Psoas muscle (tissue), 8 donors: Measurements from ENCODE around the gene BAIAP3. TPM values are rescaled to one million over a fixed set of nuclear protein-coding genes. Genes with fewer than 3 reads are reported as not detected.

Experiments
- ATAC-seq, 4 donors: fragments of 200-7000 bp; cut with Tn5 transposase; one replicate each; pipeline ENCODE4 v1.9.1; 2020; ENCODE audit warnings: moderate library complexity in 3 of 4, mild to moderate bottlenecking in 2 of 4
- DNase-seq, 2 donors: peaks; one replicate each; pipeline ENCODE4 v3.0.0-alpha.2; 2020
- H3K27ac ChIP-seq: fragments of 200-600 bp; one replicate; pipeline ENCODE4 v1.8.0; 2022
- H3K27me3 ChIP-seq, 3 donors: fragments of 200-600 bp in 1 of 3; one replicate each; pipeline versions ENCODE4 v1.6.1 to v1.8.0; 2013 to 2022; ENCODE audit warnings: low read length in 2 of 3, mild to moderate bottlenecking in 2 of 3, moderate library complexity in 1 of 3; ENCODE audit not compliant: insufficient read depth in 3 of 3
- H3K36me3 ChIP-seq, 2 donors: fragments of 200-600 bp in 1 of 2; one replicate each; pipeline versions ENCODE4 v1.6.1 to v1.8.0; 2013 to 2022; ENCODE audit warnings: low read depth in 1 of 2, mild to moderate bottlenecking in 1 of 2, moderate library complexity in 1 of 2; ENCODE audit not compliant: insufficient read depth in 1 of 2
- H3K4me1 ChIP-seq: fragments of 200-600 bp; one replicate; pipeline ENCODE4 v1.8.0; 2022
- H3K4me3 ChIP-seq: fragments of 200-600 bp; one replicate; pipeline ENCODE4 v1.8.0; 2022; ENCODE audit warnings: mild to moderate bottlenecking
- H3K9me3 ChIP-seq: fragments of 200-600 bp; one replicate; pipeline ENCODE4 v1.8.0; 2022
- CTCF ChIP-seq: fragments of 200-600 bp; IDR thresholded peaks from one replicate; pipeline ENCODE4 v1.8.0; 2022; ENCODE audit warnings: antibody characterized with exemption
- WGBS, 3 donors: extraction: QIAGEN DNeasy Blood & Tissue Kit; methylation state at CpG; one replicate each; pipeline versions ENCODE4 v1.1.6 to v1.1.7; 2013; 5-methylcytosine and 5-hydroxymethylcytosine counted together
- intact Hi-C, 2 donors: fragments of 100-400 bp; cut with DNase I; formaldehyde crosslinking; loops; one replicate each; pipeline versions ENCODE4 v1.11.0 to v1.14.2; 2022
- polyA plus RNA-seq, 3 donors: library from polyadenylated mRNA; stranded (reverse); fragments of 200-250 nt; gene quantifications; one replicate each; pipeline ENCODE4 v1.2.3, GENCODE V29; 2013
- total RNA-seq, 4 donors: library from RNA; stranded (reverse); fragmentation: NEBNext Ultra II Directional in 2 of 4; extraction: Animal tissue kit (Norgen Biotek cat#: 25700) in 2 of 4; gene quantifications; one replicate each; pipeline versions ENCODE4 v1.2.1 to v1.2.4, GENCODE V29; 2021 to 2023
- donor health status: healthy with polysubstance abuse.
- donor health status: DM: no; HTN: no; CAD: no; lungs with moderate emphysema.
- donor health status: Bipolar disorder and iron deficiency.
- donor health status: healthy.
- donor health status: DM: yes; HTN: yes; CAD: no.
- donor health status: DM: no; HTN: no; CAD: no.
- donor health status: DM: no; HTN: no; CAD: no.
- donor health status: DM: yes; HTN: yes; CAD: no.

BAIAP3 gene
- total and polyA plus RNA-seq, 7 donors: 0.38 to 3.5 (median 1.1) TPM

DNA sequence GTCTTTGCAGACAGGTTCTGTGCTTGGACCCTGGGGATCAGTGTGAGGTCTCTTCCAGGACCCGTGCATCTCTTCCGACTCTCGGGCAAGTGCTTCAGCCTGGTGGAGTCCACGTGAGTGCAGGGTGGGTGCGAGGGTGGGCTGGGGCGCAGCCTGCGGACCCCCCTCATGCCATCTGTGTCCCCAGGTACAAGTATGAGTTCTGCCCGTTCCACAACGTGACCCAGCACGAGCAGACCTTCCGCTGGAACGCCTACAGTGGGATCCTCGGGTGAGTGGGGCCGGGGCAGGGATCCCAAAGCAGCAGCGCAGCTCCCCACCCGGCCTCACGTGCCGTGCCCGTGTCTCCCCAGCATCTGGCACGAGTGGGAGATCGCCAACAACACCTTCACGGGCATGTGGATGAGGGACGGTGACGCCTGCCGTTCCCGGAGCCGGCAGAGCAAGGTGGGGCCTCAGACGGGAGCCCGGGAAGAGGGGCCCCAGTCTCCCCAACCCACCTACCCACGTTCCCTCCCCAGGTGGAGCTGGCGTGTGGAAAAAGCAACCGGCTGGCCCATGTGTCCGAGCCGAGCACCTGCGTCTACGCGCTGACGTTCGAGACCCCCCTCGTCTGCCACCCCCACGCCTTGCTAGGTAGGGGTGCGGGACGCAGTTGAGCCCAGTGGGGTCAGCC is 28.4 kb downstream of the BAIAP3 start:
- DNase-seq (no peak), ATAC-seq (no peak)
- 90 to 92% (median 90%) methylated on average over 36 to 43 of the region's 43 CpGs for WGBS, 3 donors
- intact Hi-C loops: loop anchor here in 1 of 2 donors (5.0 kb wide), 1 partner anchor 55 kb away; no protein-coding TSS in a partner anchor
- Histone ChIP-seq H3K4me1 (no peaks in the 10 kb centered on the region), H3K4me3 (no peak overlapping the region), H3K27me3 (no peaks in the 10 kb centered on the region), H3K9me3 (no peaks in the 10 kb centered on the region), H3K27ac (no peak overlapping the region), H3K36me3 (peaks cover 6 to 87% of the 10 kb centered on the region in 2 donors)
- TF ChIP-seq CTCF: no peak

DNA sequence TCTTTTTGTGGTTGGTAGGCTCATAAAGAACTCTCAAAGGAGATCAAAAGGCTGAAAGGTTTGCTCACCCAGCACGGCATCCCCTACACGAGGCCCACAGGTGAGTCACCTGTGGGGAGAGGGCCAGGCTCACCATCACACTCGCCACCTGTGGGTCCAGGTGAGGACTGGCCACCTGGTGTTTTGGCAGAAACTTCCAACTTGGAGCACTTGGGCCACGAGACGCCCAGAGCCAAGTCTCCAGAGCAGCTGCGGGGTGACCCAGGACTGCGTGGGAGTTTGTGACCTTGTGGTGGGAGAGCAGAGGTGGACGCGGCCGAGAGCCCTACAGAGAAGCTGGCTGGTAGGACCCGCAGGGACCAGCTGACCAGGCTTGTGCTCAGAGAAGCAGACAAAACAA is 29.4 kb downstream of the BAIAP3 start:
- Histone ChIP-seq H3K27me3 (no peaks in the 10 kb centered on the region), H3K36me3 (peaks cover 6 to 94% of the 10 kb centered on the region in 2 donors), H3K9me3 (no peaks in the 10 kb centered on the region), H3K4me3 (no peak overlapping the region), H3K27ac (peak overlapping the region; percentile 23), H3K4me1 (no peaks in the 10 kb centered on the region)
- WGBS, 3 donors: 57 to 72% (median 58%) methylated on average over 11 of the region's 11 CpGs
- DNase-seq: no peak
- no peak for ATAC-seq
- intact Hi-C loops: loop anchor here in 1 of 2 donors (5.0 kb wide), 1 partner anchor 54 kb away; no protein-coding TSS in a partner anchor
- TF ChIP-seq CTCF: no peak

GRCh38 chr16:1363501-1364041 is 30.1 kb downstream of the BAIAP3 start:
- no peak overlapping the region for H3K4me3 ChIP-seq
- peak; percentile 79 for TF ChIP-seq CTCF
- H3K9me3 ChIP-seq: no peaks in the 10 kb centered on the region
- WGBS, 3 donors: 35 to 41% (median 40%) methylated on average over 17 to 18 of the region's 18 CpGs
- ATAC-seq (peak; percentile 84 to 92 (median 90)), DNase-seq (peak; percentile 62 to 84)
- H3K27ac ChIP-seq: no peak overlapping the region
- H3K36me3 ChIP-seq: peaks cover 6 to 93% of the 10 kb centered on the region in 2 donors
- no peaks in the 10 kb centered on the region for H3K27me3 ChIP-seq
- intact Hi-C loops: loop anchor here in 1 of 2 donors (5.0 kb wide), 1 partner anchor 54 kb away; no protein-coding TSS in a partner anchor
- H3K4me1 ChIP-seq: no peaks in the 10 kb centered on the region

DNA sequence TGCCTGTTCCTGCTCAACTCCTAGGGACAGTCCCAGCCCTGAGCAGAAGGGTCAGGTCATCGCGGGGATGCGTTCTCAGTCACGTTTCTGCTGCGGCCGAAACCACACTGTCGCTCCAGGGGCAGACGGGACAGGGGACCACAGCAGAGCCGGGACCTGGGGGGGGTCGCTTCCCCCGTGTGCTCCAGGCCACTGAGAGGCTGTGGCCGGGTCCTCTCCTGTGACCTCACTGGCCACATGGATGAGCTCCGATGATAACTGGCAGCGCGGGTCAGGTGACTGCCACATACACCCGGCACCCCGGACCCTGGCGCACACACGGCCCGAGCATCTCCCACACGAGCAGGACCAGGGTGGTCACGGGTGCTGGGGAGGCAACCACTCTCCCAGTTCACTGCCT is 31.1 kb downstream of the BAIAP3 start:
- H3K27me3 ChIP-seq: no peaks in the 10 kb centered on the region
- H3K9me3 ChIP-seq: no peaks in the 10 kb centered on the region
- H3K36me3 ChIP-seq: peaks cover 6 to 89% of the 10 kb centered on the region in 2 donors
- no peaks in the 10 kb centered on the region for H3K4me1 ChIP-seq
- peak in 1 of 2 donors; percentile 51 for DNase-seq
- no peak overlapping the region for H3K27ac ChIP-seq
- TF ChIP-seq CTCF: no peak
- intact Hi-C loops: loop anchor here in 1 of 2 donors (5.0 kb wide), 1 partner anchor 53 kb away; no protein-coding TSS in a partner anchor
- WGBS, 3 donors: 84 to 87% (median 87%) methylated on average over 22 of the region's 22 CpGs
- no peak overlapping the region for H3K4me3 ChIP-seq
- peak in 1 of 4 donors; percentile 4 for ATAC-seq
